ENCODE data around the gene GNAQ. TPM values are rescaled to one million over a fixed set of nuclear protein-coding genes. Genes with fewer than 3 reads are reported as not detected.

GNAQ gene
- total and polyA plus RNA-seq, 12 donors, result 5.4 to 19.8 (median 13.2) TPM

GRCh38 chr9:77982581-77983319 is 48.9 kb downstream of the GNAQ start:
- H3K9me3 ChIP-seq, result no peaks in the 10 kb centered on the region
- intact Hi-C loops (cut with DNase I), result loop anchor here in 2 of 10 donors (10.0 kb wide), 2 partner anchors 132 to 142 kb away; no protein-coding TSS in a partner anchor
- WGBS, 2 donors, result 86 to 88% methylated on average over 7 of the region's 7 CpGs
- H3K27me3 ChIP-seq, result no peaks in the 10 kb centered on the region
- TF ChIP-seq CTCF (IDR thresholded peaks at IDR 0.05), result no peak
- ATAC-seq (no peak), DNase-seq (no peak)
- H3K36me3 ChIP-seq, result no peaks in the 10 kb centered on the region
- no peak overlapping the region for H3K27ac ChIP-seq
- no peak overlapping the region for H3K4me3 ChIP-seq
- peaks cover 0 to 77% (median 37%) of the 10 kb centered on the region in 9 donors for H3K4me1 ChIP-seq

- intact Hi-C loops (cut with DNase I), result loop anchor here in 2 of 10 donors (10.0 kb wide), 2 partner anchors 133 to 143 kb away; no protein-coding TSS in a partner anchor
- H3K4me3 ChIP-seq, result no peak overlapping the region
- peak overlapping the region in 4 of 10 donors; percentile 15 to 56 (median 24) for H3K27ac ChIP-seq
- no peaks in the 10 kb centered on the region for H3K36me3 ChIP-seq
- WGBS, 2 donors, result 92 to 94% methylated on average over 1 of the region's 1 CpG
- ATAC-seq (no peak), DNase-seq (no peak)
- TF ChIP-seq CTCF (IDR thresholded peaks at IDR 0.05), result no peak
- H3K27me3 ChIP-seq, result no peaks in the 10 kb centered on the region
- H3K9me3 ChIP-seq, result no peaks in the 10 kb centered on the region
- H3K4me1 ChIP-seq, result peaks cover 0 to 77% (median 45%) of the 10 kb centered on the region in 9 donors
Observed at GRCh38 chr9:77981907-77982306, 49.7 kb downstream of the GNAQ start.

- Histone ChIP-seq H3K36me3 (no peaks in the 10 kb centered on the region), H3K4me1 (peaks cover 0 to 77% (median 50%) of the 10 kb centered on the region in 9 donors), H3K27ac (peak overlapping the region in 5 of 10 donors; percentile 15 to 56 (median 25)), H3K4me3 (no peak overlapping the region), H3K9me3 (no peaks in the 10 kb centered on the region), H3K27me3 (no peaks in the 10 kb centered on the region)
- 35 to 52% methylated on average over 2 of the region's 2 CpGs for WGBS, 2 donors
- peak in 5 of 8 donors; percentile 35 to 74 (median 54) for ATAC-seq
- intact Hi-C loops (cut with DNase I), result loop anchor here in 2 of 10 donors (10.0 kb wide), 2 partner anchors 133 to 143 kb away; no protein-coding TSS in a partner anchor
- no peak for TF ChIP-seq CTCF (IDR thresholded peaks at IDR 0.05)
- DNase-seq, result no peak
Observed at GRCh38 chr9:77981332-77981731, 50.3 kb downstream of the GNAQ start.

GRCh38 chr9:77980622-77981021 is 51.0 kb downstream of the GNAQ start:
- peak overlapping the region in 4 of 10 donors; percentile 15 to 56 (median 21) for H3K27ac ChIP-seq
- H3K36me3 ChIP-seq, result no peaks in the 10 kb centered on the region
- no peak overlapping the region for H3K4me3 ChIP-seq
- no peaks in the 10 kb centered on the region for H3K27me3 ChIP-seq
- ATAC-seq (no peak), DNase-seq (no peak)
- no peak for TF ChIP-seq CTCF (IDR thresholded peaks at IDR 0.05)
- H3K9me3 ChIP-seq, result no peaks in the 10 kb centered on the region
- intact Hi-C loops (cut with DNase I), result loop anchor here in 2 of 10 donors (10.0 kb wide), 2 partner anchors 134 to 144 kb away; no protein-coding TSS in a partner anchor
- peaks cover 0 to 78% (median 53%) of the 10 kb centered on the region in 9 donors for H3K4me1 ChIP-seq
